Epidermal melanocyte (primary cell): ENCODE measurements around the gene ZNF316.
"Not testable (repeated sequence)": the region's sequence is repeated elsewhere in the genome, so short reads cannot be mapped to it uniquely, and the experiment has no call there.

Experiments used
- DNase-seq: peaks from one replicate; pipeline ENCODE4 v3.0.0; 2011; ENCODE audit warnings: low spot score; ENCODE audit not compliant: insufficient read length

ZNF316 gene

DNA sequence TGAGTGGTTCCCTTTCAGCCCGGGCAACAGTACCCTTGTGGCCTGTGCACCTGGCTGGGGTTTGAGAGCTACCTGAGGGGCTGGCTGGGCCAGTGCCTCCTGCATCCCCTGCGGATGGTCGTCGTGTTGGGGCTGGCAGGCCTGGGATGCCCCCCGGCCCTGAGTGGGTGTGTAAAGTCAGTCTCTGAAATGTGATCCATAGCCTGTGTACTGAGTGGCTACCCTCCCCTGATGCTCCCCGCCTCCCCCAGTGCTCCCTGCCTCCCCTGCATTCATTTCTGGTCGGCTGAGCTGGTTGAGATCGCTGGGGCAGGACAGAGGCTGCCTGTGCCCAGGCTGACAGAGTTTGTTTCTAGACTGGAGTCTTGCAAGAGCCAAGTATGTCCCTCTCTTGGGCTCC lies 9.3 kb downstream of the ZNF316 start:
- DNase-seq: no peak

DNA sequence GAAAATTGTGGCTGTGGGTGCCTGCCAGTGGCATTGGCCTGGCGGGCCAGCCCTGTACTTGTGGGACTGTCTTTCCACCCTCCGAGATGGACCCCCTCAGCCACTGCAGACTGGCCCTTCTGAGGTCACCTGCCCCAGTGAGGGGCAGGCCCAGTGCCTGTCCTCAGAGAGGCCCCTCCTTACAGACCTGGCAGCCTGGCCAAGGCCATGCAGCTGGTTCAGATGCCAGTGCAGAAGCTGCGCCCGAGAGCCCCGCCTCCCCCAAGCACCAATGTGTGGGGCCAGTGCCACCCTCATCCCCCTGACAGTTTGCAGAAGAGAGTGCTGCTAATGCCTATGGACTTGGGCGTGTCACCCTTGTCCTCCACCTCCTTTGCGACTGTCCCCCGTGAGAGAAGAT lies 10.0 kb downstream of the ZNF316 start:
- DNase-seq: no peak

DNA sequence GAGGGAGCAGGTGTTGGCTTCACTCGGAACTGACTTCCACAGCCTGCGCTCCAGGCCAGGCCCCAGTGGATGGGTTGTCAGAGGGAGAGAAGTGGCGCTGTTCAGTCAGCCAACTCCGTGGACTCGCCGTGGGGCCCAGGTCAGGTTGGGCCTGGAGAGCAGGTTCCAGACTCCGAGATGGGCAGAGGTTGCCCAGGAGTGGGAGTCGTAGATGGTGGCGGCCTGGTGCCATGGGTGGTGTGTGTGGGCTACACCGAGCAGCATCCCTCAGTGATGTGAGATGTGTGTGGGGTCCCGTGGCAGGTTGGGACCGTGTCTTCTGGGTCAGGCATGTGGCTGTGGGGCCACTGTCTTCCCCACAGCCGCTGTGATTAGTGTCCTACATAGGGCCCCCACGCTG lies 10.4 kb downstream of the ZNF316 start:
- no peak for DNase-seq

DNA sequence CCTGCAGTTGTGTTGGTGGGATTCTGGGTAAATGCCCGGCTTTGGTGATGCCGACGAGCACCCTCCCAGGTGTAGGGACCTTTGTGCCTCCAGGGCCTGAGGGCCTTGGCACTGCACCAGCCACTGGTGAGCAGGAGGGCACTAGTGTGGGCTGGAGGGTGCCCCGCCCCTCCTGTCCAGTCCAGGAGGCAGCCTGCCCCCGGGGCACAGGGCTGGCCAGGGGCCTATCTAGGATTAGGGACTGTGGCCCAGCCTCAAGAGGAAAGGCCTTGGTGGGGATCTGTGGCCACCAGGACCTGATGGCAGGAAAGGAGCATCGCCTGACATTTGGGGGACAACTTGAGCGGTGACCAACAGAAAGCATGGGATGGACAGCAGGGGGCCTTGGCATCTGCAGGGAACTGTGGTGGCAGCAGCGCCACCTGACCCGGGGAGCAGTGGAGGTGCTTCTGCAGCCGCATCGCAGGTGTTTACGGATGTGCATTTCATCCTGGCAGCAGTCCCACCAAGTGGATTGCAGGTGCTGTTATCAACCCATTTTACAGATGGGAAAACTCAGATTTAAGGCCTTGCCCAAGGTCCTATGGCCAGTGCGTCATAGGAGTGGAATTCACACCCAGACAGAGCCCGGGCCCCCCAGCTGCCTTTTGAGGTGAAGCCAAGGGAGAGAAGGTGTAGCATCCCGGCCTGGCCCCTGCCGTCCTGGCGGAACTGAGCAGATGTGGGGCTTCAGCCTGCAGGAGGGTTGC lies 11.1 kb downstream of the ZNF316 start:
- DNase-seq: no peak

DNA sequence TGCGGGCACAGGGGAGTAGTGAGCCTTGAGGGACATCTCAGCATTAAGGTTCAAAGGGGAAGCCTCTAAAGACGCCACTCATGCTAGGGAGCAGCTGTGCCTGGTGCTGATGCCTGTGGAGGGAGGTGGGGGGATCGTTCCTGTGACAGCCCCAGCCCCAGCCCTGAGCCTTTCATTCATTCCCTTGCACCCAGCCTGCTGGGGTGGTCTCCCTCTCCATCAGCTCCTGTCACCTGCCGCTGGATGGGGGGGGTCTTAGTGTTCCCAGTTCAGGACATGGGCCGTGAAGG lies 11.6 kb downstream of the ZNF316 start:
- DNase-seq: no peak

DNA sequence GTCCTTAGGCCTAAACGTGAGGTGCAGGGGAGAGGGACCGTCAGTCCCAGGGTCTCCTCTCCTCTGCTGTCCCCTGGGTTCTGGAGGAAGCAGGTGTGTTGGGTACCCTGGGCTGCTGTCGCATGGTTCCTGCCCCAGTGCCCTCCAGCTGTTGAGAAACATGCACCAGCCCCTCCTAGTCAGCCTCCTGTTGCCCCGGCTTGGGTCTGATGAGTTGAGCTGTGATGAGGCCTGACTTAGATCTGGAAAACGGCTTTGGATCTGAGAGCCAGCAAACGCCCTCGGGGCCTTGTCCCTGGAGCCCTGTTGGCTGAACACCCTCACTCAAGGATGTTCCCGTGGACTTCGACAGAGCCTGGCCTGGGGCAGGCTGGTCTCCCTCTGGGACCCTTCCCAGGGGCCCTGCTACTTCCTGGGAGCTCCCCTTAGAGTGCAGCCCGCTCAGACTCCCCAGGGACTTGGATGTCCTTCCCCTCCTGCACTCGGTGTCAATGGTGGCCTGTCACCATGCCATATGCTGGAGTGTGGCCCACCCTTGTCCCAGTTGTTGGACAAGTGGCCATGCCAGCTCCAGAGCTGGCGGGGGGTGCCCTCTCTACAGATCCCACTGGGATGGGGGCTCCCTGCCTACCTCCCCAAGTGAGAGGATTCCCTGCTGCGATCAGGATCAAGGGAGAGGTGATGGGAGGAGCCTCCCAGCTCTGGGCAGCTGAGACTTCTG lies 12.3 kb downstream of the ZNF316 start:
- DNase-seq: no peak

DNA sequence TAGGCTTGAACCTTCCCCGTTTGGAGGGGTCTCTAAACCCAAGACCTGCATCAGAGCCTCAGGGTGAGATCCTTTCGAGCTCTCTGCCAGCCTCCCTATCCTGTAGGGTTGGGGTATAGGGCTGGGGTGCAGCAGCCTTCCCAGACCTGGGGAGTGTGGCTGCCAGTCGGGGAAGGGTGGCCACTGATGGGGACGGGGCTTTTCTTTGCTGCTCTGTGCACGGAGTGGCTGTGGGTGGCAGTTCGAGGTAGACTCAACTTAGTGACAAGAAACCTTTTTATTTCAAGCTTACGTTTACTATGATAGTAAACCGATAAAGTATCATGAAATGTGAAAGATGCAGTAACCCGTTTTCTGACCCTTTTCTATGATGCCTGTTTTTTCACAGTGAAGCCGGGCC lies 13.0 kb downstream of the ZNF316 start:
- no peak for DNase-seq

DNA sequence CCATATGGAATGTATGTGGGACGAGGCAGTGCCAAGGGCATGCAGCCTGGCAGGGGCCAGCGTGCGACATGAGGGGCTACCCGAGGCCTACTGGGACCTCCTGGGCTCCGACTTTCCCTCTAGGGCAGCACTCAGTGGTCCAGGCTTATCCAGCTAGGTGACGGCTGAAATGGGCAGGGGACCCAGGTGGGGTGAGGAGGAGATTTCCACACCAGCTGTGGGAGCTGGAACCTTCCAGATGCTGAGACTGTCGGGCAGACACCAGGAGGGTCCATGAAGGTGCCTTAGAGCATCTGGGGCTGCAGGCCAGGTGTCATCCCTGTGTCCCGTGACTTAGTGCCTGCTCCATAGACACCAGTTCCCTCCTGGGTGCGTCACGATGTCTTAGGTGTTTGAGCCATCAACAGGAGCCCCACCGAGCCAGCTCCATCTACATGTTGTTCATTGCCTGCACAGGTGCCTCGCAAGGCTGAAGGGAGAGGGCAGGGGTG lies 13.4 kb downstream of the ZNF316 start:
- DNase-seq: no peak

DNA sequence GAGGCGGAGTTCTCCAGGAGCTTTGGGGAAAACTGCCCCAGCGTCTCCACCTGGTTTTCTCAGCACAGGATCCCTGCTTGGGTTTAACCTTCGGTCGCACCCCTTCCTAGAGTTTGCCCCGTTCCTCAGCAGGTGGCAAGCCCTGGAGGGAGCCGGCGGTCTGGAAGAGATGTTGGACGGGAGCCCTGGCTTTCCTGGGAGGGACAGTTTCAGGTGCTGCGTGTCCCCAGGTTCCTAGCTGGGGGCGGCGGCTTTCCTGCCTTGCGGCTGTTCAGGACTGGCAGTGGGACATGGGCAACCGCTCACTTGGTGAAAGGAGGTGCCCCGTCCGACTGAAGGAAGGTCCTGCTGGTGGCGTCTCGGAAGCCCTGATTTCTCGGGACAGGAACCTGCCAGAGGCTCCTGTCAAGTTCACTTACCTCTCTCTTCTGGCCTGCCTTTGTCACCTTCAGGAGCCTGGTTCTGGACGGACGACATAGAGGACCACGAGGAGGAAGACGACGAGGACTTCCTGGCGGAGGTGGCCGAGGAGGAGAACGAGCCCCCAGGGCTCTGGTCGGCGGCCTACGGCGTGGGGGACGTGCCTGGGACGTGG lies 14.8 kb downstream of the ZNF316 start:
- DNase-seq: no peak

DNA sequence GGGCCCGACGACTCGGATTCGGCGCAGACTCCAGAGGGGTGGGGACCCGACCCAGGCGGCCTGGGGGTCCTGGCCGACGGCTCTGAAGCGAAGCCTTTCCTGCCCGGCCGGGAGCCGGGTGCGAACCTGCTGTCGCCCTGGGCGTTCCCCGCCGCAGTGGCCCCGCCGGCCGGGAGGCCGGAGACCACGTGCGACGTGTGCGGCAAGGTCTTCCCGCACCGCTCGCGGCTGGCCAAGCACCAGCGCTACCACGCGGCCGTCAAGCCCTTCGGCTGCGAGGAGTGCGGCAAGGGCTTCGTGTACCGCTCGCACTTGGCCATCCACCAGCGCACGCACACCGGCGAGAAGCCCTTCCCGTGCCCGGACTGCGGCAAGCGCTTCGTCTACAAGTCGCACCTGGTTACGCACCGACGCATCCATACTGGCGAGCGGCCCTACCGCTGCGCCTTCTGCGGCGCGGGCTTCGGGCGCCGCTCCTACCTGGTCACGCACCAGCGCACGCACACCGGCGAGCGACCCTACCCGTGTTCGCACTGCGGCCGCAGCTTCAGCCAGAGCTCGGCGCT lies 15.4 kb downstream of the ZNF316 start:
- DNase-seq: no peak

DNA sequence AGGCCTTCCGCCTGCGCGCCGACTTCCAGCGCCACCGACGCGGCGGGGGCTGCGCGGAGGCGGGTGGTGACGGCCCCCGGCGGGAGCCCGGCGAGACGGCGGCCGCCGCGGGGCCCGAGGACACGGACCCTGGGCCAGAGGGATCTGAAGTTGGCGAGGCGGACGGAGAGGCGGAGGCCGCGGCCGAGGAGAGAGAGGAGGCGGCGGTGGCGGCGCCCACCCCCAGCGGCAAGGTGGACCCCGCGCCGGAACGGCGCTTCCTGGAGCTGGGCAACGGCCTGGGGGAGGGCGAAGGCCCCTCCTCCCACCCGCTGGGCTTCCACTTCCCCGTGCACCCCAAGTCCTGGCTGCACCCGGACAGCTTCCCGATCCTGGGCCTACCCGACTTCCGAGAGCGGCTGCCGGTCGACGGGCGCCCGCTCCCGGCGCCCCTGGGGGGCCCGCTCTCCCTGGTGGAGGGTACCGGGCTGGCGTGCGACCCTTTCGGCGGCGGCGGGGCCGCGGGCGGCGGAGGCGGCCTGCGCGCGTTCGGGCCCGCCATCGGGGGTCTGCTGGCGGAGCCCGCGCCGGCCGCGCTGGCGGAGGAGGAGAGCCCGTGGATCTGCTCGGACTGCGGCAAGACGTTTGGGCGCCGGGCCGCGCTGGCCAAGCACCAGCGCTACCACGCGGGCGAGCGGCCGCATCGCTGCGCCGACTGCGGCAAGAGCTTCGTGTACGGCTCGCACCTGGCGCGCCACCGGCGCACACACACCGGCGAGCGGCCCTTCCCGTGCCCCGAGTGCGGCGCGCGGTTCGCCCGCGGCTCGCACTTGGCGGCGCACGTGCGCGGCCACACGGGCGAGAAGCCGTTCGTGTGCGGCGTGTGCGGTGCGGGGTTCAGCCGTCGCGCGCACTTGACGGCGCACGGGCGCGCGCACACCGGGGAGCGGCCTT lies 16.2 kb downstream of the ZNF316 start:
- no peak for DNase-seq

DNA sequence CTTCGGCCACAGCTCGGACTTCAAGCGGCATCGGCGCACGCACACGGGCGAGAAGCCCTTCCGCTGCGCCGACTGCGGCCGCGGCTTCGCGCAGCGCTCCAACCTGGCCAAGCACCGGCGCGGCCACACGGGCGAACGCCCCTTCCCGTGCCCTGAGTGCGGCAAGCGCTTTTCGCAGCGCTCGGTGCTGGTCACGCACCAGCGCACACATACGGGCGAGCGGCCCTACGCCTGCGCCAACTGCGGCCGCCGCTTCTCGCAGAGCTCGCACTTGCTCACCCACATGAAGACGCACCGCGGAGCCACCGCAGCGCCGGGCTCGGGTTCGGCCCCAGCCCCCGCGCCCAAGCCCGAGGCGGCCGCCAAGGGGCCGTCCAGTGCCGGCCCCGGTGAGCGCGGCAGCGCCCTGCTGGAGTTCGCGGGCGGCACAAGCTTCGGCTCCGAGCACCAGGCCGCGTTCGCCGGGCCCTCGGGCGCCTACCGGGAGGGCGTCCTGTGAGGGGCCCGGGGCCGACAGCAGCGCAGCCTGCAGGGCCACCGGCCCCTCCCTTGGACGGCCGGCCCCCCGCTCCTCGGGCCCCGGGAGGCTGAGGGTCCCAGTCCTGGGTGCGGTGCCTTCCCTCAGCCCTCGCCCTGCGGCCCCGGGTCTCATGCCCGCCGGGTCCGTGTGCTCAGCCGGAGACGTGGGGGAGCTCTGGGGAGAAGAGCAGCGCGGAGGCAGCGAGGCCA lies 17.2 kb downstream of the ZNF316 start:
- no peak for DNase-seq

DNA sequence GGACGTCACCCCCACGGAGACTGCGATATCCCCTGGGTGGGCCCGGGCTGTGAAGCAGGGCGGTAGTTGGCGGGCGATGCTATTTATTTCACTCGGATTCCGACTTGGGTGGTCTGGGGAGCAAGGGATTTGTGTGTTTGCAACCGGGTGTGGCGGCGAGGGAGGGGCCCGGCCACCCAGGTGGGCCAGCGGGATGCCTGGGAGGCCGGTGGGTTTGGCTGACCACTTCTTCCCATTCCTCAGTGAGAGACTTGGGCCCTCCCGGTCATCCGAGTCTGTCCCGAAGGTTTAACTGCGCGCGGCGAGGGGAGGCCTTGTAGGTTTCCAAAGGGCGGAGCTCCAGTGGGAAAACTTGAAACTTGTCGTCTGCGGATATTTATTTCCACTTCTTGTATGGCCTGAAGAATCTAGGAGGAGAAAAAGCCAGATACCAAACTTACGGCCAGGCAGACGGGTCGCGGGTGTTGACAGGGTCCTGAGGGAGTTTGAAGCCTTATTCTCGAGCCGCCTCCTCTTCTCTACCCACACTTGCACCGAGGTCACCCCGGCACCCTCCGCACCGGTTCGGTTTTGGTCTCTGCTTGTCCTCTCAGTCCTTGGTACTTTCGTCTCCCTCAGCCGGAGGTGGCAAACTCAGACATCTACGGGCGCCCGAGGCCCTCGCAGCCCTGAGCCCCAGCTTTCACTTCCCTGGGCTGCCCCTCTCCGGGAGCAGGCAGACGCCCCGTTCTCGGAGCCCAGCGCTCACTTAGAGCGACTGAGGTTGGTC lies 17.9 kb downstream of the ZNF316 start:
- DNase-seq: no peak

DNA sequence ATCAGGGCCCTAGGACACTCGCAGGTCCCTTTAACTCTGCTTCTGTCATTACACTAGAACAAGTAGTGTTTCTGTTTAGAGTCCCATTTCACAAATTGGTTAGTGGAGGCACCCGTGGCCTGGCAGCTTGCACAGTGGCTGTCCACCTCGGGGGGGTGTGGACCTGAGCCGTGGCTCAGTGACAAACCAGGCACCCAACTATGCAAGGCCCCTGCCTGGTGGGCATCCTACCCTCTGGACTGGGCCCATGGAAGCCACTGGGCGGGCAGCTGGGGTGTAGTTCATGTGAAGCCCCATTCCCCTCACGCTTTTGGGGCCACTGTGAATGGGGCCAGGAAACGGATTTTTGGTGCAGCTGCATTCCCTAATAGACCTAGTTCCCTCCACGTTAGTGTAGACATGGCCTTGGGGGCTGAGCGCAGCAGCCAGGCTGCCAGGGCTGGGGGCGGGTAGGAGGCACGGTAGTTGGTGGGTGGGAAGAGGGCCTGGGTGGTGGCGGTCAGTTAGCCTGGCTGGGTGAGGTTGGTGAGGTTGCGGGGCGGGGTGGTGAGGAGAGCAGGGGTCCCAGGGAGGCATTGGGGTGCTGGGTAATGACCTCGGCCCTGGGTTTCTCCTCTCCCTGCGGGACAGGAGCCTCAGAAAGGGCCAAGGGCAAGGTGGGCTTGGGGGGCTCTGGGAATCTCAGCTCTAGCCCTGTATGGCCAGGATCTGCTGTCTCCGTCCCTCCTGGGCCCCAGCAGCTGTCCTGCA lies 18.7 kb downstream of the ZNF316 start:
- no peak for DNase-seq

DNA sequence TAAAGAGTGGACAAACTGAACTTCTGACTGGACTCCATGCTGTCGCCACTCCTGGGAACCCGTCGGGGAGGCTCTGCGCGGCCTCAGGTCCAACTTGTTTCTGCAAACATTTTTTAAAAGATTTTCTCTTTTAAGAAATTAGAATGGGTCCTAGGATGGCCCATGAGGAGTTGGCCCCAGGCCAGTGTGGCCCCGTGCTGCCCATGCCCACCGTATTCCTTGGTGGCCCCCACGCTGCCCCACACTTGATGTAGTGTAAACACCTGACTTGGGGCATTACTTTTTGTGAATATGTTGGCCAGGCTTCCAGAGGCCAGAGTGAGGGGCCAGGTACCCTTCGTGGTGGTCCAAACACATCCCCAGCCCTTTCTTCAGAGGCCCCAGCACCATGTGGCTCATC lies 19.3 kb downstream of the ZNF316 start:
- no peak for DNase-seq

DNA sequence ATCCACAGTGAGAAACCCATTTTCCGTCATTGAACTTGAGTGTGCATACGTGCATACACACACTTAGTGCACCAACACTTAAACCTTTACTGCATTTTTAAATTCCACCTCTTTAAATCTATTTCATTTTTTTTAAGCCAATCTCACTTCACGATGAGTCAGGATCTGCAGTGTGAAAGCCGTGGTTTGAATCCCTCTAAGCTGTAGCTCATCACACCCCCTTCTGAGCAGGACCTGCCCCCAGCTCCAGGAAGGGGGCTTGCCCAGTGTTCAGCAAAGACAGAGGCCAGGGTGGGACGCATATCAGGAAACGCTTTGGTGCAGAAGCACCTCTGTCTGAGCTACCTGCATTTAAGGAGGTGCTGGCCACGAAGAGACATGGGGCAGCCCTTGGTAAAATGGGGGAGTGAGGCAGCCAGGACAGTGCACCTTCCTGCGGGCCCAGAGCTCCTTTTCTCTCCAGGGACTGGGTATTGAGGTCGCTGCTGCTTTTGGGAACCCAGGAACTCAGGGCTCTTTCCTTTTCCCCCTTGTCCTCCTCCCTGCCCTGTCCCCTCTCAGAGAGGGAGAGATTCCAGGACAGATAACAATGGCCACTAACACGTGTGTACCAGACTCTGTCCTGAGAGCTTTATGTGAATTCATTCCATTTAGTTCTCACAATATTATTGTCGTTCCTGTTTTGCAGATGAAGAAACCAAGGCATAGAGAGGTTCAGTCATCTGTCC lies 21.7 kb downstream of the ZNF316 start:
- no peak for DNase-seq

DNA sequence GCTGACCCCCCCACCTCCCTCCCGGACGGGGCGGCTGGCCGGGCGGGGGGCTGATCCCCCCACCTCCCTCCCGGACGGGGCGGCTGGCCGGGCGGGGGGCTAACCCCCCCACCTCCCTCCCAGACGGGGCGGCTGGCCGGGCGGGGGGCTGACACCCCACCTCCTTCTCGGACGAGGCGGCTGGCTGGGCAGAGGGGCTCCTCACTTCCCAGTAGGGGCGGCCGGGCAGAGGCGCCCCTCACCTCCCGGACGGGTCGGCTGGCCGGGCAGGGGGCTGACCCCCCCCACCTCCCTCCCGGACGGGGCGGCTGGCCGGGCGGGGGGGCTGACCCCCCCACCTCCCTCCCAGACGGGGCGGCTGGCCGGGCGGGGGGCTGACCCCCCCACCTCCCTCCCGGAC lies 33.7 kb downstream of the ZNF316 start:
- DNase-seq: not testable (repeated sequence)

DNA sequence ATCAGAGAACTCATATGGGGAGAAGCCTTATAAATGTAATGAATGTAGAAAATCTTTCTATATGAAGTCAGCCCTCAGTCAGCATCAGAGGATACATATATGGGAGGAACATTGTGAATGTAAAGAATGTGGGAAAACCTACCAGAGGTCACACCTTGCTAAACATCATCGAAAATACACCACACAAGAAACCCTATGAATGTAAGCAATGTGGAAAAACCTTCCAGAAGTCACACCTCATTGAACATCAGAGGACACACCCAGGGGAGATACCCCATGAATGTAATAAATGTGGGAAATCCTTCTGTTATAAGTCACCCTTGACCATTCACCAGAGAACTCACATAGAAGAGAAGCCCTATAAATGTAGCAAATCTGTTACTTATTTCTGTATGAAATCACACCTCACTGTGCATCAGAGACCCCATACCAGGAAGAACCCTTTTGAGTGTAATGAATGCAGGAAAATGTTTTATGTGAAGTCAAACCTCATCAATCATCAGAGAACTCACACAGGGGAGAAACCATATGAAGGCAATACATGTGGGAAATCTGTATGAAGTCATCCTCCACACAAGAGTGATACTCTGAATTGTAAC lies 38.8 kb downstream of the ZNF316 start:
- DNase-seq: no peak
